Body of pancreas (tissue), 4 donors: ENCODE results near the gene SCN3A. TPM values are rescaled to one million over a fixed set of nuclear protein-coding genes. Genes with fewer than 3 reads are reported as not detected.

Experiments used
- ATAC-seq: fragments of 150-250 bp; one replicate; pipeline ENCODE4 v1.9.1; 2016
- DNase-seq, 4 donors: peaks; one replicate each; pipeline ENCODE4 v3.0.0-alpha.2; 2019
- H3K27ac ChIP-seq, 4 donors: fragments of 200-600 bp; sonication (generic); 1 replicate in 3 of 4; 2 replicates in 1 of 4; pipeline versions ENCODE4 v1.5.1 to v1.6.1; 2016 to 2019; ENCODE audit warnings: mild to moderate bottlenecking in 1 of 4, mixed read lengths in 1 of 4, moderate library complexity in 1 of 4
- H3K27me3 ChIP-seq, 2 donors: fragments of 200-600 bp; sonication (generic); one replicate each; pipeline ENCODE4 v1.6.0; 2016; ENCODE audit warnings: mild to moderate bottlenecking in 1 of 2
- H3K36me3 ChIP-seq, 2 donors: fragments of 200-600 bp; sonication (generic); replicated peaks in 1 of 2; 2 replicates each; pipeline ENCODE4 v1.5.1; 2016; ENCODE audit warnings: low read depth in 2 of 2; ENCODE audit not compliant: insufficient read depth in 1 of 2
- H3K4me1 ChIP-seq: fragments of 200-600 bp; sonication (generic); one replicate; pipeline ENCODE4 v1.6.0; 2016
- H3K4me3 ChIP-seq, 2 donors: fragments of 200-600 bp; sonication (generic); 1 replicate in 1 of 2; 2 replicates in 1 of 2; pipeline ENCODE4 v1.5.1; 2016 to 2019
- H3K9me3 ChIP-seq, 3 donors: fragments of 200-600 bp; sonication (generic); 1 replicate in 2 of 3; 2 replicates in 1 of 3; pipeline ENCODE4 v1.5.1; 2016
- CTCF ChIP-seq, 7 experiments: fragments of 450-650 bp in 4 of 7; fragments of 200-600 bp in 3 of 7; sonication (generic) in 3 of 7; IDR thresholded peaks; one replicate each; pipeline ENCODE4 v1.5.1; 2016 to 2019; ENCODE audit warnings: antibody characterized with exemption in 7 of 7
- POLR2A ChIP-seq, 3 donors: fragments of 450-650 bp; IDR thresholded peaks; one replicate each; pipeline ENCODE4 v1.6.1; 2016; ENCODE audit warnings: antibody characterized with exemption in 3 of 3, mild to moderate bottlenecking in 2 of 3
- WGBS, 2 donors: methylation state at CpG; one replicate each; pipeline ENCODE4 v1.1.5; 2017; 5-methylcytosine and 5-hydroxymethylcytosine counted together
- intact Hi-C: fragments of 100-400 bp; cut with DNase I; formaldehyde crosslinking; loops from one replicate; pipeline ENCODE4 v1.15.1; 2023
- total RNA-seq, 2 donors: library from RNA; depleted of rRNA; stranded (reverse); fragments of >200 nt; gene quantifications; one replicate each; pipeline ENCODE4 v1.1.0, GENCODE V29; 2016

SCN3A gene
- total RNA-seq, 2 donors from 2014 or later: 0.33 to 0.52 TPM

GRCh38 chr2:165044505-165045303 is 159.1 kb downstream of the SCN3A start:
- H3K36me3 ChIP-seq: no peaks in the 10 kb centered on the region
- no peak overlapping the region for H3K27ac ChIP-seq
- DNase-seq: no peak
- H3K9me3 ChIP-seq: no peaks in the 10 kb centered on the region
- no peak for TF ChIP-seq CTCF (IDR thresholded peaks at IDR 0.05)
- TF ChIP-seq POLR2A (IDR thresholded peaks at IDR 0.05): no peak
- 79 to 84% methylated on average over 6 of the region's 6 CpGs for WGBS, 2 donors
- H3K4me1 ChIP-seq: no peaks in the 10 kb centered on the region
- no peak for ATAC-seq
- H3K27me3 ChIP-seq: no peaks in the 10 kb centered on the region
- intact Hi-C loops: no loop called here
- no peak overlapping the region for H3K4me3 ChIP-seq

Other genes with a start within 250 kb of the SCN3A start
- 1 to 10 TPM; 1.6 to 2.9 TPM for gene SLC38A11, start 248.5 kb downstream of the SCN3A start, total RNA-seq
- 1 to 10 TPM in 1 of 2 donors, under 1 TPM in 1; 0.99 to 1.8 TPM for gene SCN2A, start 35.4 kb upstream of the SCN3A start, total RNA-seq